ENCODE results near the gene RGL2.
"Not testable (repeated sequence)": the region's sequence is repeated elsewhere in the genome, so short reads cannot be mapped to it uniquely, and the experiment has no call there.

RGL2 gene

GRCh38 chr6:33292996-33293682, 5.6 kb downstream of the RGL2 start:
- no peak for DNase-seq (ENCODE audit: low spot score)

- no peak for DNase-seq (ENCODE audit: low spot score)
Measured at GRCh38 chr6:33290459-33290858, 8.3 kb downstream of the RGL2 start.

GRCh38 chr6:33289784-33290315, 8.9 kb downstream of the RGL2 start:
- DNase-seq (ENCODE audit: low spot score): no peak

DNA sequence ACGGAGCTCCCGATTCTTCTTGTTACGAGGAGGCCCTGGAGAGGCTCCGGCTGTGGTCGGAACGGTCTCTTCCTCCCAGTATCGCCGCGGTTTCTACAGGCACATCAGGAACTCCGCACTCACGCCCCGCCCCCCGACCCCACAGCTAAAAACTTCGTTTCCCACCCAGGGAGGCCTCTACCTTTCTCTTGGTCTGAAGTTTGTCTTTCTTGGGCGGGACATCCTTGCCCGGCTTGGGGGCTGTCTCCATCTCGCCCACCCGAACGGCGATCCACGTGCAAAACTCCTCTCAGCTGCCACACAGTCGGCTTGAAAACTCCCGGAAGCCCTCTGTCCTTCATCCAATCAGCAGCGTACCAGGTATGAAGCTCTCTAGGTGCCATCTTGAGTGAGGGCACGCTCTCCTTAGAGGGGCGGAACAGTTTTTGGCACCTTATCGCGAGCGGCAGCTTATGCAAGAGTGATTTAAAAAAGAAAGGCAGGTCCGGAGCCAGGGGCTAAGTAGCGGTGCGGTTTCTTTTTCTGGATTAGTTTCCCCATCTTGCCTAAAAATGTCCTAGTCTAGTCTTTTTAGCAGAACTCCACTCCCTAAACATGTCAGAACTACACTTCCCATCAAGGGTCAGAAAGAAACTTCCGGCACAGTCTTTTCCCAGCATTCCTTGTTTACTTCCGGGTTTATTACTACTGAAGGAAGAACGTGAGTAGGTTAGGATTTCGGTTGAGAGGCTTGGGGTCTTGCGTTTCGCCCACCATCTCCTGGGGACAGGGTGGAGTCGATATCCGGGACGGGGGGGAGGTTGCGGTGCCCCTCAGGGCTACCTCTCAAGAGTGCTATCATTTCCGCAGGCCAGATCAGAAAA, 9.6 kb downstream of the RGL2 start, which contains the start of the genes PFDN6 and WDR46:
PFDN6 (plus strand) TSS at position 681 of the 863 bp plus-strand sequence. CDS start 256 bp downstream, outside the sequence.
WDR46 (minus strand) TSS at position 319 of the 863 bp plus-strand sequence; CDS start at position 250, 69 bp downstream.
- DNase-seq (ENCODE audit: low spot score): peak; percentile 91

DNA sequence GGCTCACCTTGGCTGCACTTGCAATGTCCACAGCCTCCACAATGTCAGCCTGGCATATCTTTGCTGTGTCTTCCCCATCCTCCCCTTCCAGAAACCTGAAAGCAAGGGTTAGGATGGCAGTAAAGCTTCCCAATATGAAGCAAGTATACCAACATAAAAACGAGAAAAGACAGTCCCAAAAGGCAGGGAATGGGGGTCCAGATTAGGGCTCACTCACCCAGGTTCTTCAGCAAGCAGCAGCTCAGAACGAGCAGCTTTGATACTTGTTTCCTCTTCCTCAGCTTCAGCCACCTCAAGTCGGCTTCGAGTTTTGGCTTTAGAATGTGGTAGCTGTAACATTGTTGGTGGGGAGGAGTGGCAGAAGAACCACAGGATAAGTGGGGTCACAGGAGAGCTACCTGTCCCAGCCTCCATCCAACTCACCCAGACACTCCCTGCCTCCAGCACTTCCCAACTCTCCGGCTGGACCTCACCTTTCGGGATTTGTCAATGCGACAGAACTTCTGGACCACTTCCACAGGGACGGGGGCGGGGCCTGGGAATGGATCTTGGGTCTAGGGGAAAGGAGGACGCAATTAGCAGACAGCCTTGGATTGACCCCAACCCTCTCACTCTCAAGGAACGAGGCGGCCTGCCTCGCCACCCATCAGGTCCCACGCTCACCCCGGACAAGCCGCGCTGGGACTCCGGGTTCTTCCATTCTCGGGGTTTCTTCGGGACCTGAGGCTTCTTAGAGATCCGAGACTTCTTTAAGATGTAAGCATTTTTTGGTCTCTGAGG, 10.4 kb downstream of the RGL2 start:
- no peak for DNase-seq (ENCODE audit: low spot score)

GRCh38 chr6:33286946-33287914, 11.5 kb downstream of the RGL2 start:
- DNase-seq (ENCODE audit: low spot score): no peak

- DNase-seq (ENCODE audit: low spot score): not testable (repeated sequence)
Measured at GRCh38 chr6:33285214-33285613, 13.5 kb downstream of the RGL2 start.

GRCh38 chr6:33280539-33280938, 18.2 kb downstream of the RGL2 start:
- no peak for DNase-seq (ENCODE audit: low spot score)

- no peak for DNase-seq (ENCODE audit: low spot score)
Measured at GRCh38 chr6:33279971-33280511, 18.7 kb downstream of the RGL2 start.

GRCh38 chr6:33279257-33279695, 19.5 kb downstream of the RGL2 start:
- DNase-seq (ENCODE audit: low spot score): no peak

DNA sequence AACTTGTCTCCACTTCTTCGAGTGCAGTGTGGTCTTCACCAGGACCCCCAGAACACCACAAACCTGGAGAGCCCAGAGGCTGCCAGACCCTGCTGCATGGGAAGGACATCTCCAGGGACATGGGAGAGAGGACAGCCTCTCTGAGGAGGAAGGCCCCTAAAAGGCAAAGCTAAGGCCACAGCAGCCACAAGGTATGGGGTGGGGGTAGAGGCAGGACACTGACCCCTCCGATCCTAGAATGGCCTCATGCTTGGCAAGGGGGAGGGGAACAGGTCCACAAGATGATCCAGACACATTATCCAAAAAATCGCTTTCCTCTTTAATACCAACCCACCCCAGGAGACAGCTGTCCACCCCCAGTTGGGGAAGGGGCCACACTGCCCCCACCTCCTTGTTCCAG, 19.9 kb downstream of the RGL2 start:
- DNase-seq (ENCODE audit: low spot score): no peak

- DNase-seq (ENCODE audit: low spot score): no peak
Measured at GRCh38 chr6:33278392-33278741, 20.4 kb downstream of the RGL2 start.

GRCh38 chr6:33277663-33278391, 20.9 kb downstream of the RGL2 start:
- DNase-seq (ENCODE audit: low spot score): no peak

GRCh38 chr6:33276864-33277662, 21.7 kb downstream of the RGL2 start, which contains the start of gene B3GALT4:
Gene B3GALT4 (plus strand): TSS chr6:33277123. CDS start chr6:33277420, 297 bp downstream.
- peak; percentile 84 for DNase-seq (ENCODE audit: low spot score)

- DNase-seq (ENCODE audit: low spot score): no peak
Measured at GRCh38 chr6:33276581-33276863, 22.2 kb downstream of the RGL2 start.

DNA sequence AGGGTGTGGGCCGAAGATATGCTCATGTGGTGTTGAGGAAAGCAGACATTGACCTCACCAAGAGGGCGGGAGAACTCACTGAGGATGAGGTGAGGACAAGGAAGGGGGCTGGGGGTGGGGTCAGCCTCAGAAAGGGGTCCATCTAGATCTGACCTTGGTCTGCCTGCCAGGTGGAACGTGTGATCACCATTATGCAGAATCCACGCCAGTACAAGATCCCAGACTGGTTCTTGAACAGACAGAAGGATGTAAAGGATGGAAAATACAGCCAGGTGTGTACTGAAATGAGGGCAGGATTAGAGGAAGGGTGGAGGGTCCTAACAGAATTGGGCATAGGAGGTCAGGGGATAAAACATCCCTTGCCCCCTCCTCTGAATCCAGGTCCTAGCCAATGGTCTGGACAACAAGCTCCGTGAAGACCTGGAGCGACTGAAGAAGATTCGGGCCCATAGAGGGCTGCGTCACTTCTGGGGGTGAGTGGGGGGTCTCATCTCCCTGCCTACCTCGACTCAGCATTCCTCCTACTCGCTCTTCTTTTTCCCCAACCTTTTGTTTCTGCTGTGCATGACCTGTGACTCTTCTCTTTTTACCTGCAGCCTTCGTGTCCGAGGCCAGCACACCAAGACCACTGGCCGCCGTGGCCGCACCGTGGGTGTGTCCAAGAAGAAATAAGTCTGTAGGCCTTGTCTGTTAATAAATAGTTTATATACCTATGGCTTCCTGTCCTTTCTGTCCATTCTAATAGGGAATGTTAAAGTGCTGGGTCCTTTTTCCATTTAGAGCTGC, 22.8 kb downstream of the RGL2 start:
- not testable (repeated sequence) for DNase-seq (ENCODE audit: low spot score)

DNA sequence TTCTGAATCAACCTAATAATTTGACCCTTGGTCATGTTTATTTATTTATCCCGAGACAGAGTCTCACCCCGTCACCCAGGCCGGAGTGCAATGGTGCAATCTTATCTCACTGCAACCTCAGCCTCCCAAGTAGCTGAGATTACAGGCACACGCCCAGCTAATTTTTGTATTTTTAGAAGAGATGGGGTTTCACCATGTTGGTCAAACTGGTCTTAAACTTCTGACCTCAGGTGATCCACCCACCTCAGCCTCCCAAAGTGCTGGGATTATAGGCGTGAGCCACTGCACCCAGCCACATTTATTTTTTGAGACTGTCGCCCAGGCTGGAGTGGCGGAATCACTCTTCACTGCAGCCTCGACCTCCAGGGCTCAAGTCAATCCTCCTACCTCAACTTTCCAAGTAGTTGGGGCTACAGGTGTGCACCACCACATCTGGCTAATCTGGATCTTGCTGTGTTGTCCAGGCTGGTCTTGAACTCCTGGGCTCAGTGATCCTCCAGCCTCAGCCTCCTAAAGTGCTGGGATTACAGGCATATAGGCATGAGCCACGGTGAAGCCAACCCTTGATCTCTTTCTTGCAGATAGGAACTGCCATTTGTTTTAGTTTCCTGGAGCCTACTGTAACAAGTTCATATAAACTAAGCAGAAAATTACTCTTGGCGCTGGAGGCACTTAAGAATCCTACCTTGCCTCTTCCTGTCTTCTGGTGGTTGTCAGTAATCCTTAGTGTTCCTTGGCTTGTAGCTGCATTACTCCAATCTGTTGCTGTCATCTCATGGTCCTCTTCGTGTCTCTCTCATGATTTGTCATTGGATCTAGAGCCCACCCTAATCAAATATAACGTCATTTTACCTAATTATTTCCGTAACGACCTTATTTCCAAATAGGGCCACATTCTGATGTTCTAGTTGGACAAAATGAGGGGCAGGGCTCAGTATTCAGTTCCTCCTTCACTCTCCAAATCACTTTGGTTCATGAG, 24.5 kb downstream of the RGL2 start:
- no peak for DNase-seq (ENCODE audit: low spot score)
